OCI-LY1 (cell line): ENCODE data around the gene ATIC.

Source experiments
- H2AFZ ChIP-seq: fragments of 200-600 bp; sonication (generic), shearing (Covaris generic); 2 replicates; pipeline ENCODE4 v1.6.0; 2014; ENCODE audit warnings: antibody characterized with exemption, mild to moderate bottlenecking, low read length
- H3F3A ChIP-seq: fragments of 200-600 bp; sonication (generic), shearing (Covaris generic); 2 replicates; pipeline ENCODE4 v1.6.0; 2014; ENCODE audit warnings: mild to moderate bottlenecking, antibody characterized with exemption, low read length, moderate library complexity; ENCODE audit not compliant: insufficient read depth
- H3K27ac ChIP-seq: fragments of 200-600 bp; sonication (generic); 2 replicates; pipeline ENCODE4 v1.5.1; 2014; ENCODE audit warnings: low read length, mixed run types, mild to moderate bottlenecking, low read depth; ENCODE audit not compliant: poor library complexity, severe bottlenecking
- H3K27me3 ChIP-seq: fragments of 200-600 bp; sonication (generic); 2 replicates; pipeline ENCODE4 v1.6.0; 2014; ENCODE audit warnings: antibody characterized with exemption, mild to moderate bottlenecking, low read length, moderate library complexity; ENCODE audit not compliant: insufficient read depth
- H3K36me3 ChIP-seq: fragments of 200-600 bp; sonication (generic); 2 replicates; pipeline ENCODE4 v1.6.1; 2014; ENCODE audit warnings: mild to moderate bottlenecking, antibody characterized with exemption, low read length, moderate library complexity, mixed read lengths; ENCODE audit not compliant: insufficient read depth
- H3K4me1 ChIP-seq: fragments of 200-600 bp; sonication (generic); 2 replicates; pipeline ENCODE4 v1.5.1; 2014; ENCODE audit warnings: mild to moderate bottlenecking, low read length, moderate library complexity; ENCODE audit not compliant: insufficient read depth, severe bottlenecking
- H3K4me2 ChIP-seq: fragments of 200-600 bp; sonication (generic), shearing (Covaris generic); 2 replicates; pipeline ENCODE4 v1.6.1; 2014; ENCODE audit warnings: low read length
- H3K4me3 ChIP-seq: fragments of 200-600 bp; sonication (generic); 2 replicates; pipeline ENCODE4 v1.5.1; 2014; ENCODE audit warnings: low read length, low read depth, mild to moderate bottlenecking, mixed read lengths; ENCODE audit not compliant: poor library complexity, severe bottlenecking
- H3K79me2 ChIP-seq: fragments of 200-600 bp; shearing (Covaris generic); 2 replicates; pipeline ENCODE4 v1.6.1; 2016; ENCODE audit warnings: mixed run types, low read length, mixed read lengths; ENCODE audit not compliant: insufficient read depth
- H3K9ac ChIP-seq: fragments of 200-600 bp; sonication (generic), shearing (Covaris generic); 2 replicates; pipeline ENCODE4 v1.6.1; 2014; ENCODE audit warnings: mild to moderate bottlenecking, low read length, mixed read lengths
- H3K9me2 ChIP-seq: fragments of 200-600 bp; sonication (generic), shearing (Covaris generic); 2 replicates; pipeline ENCODE4 v1.6.1; 2014; ENCODE audit warnings: low read depth, mild to moderate bottlenecking, low read length, mixed read lengths
- H3K9me3 ChIP-seq: fragments of 200-600 bp; shearing (Covaris generic); 2 replicates; pipeline ENCODE4 v1.6.1; 2014; ENCODE audit warnings: low read length, mixed read lengths
- H4K20me1 ChIP-seq: fragments of 200-600 bp; sonication (generic), shearing (Covaris generic); 2 replicates; pipeline ENCODE4 v1.6.0; 2016; ENCODE audit warnings: mild to moderate bottlenecking, low read length; ENCODE audit not compliant: insufficient read depth
- EZH2 ChIP-seq: fragments of 200-600 bp; sonication (generic), shearing (Covaris generic); IDR thresholded peaks from 2 replicates; pipeline ENCODE4 v1.8.0; 2017; ENCODE audit warnings: borderline replicate concordance, mixed run types, mild to moderate bottlenecking, antibody characterized with exemption, low read length, moderate library complexity, mixed read lengths
- TF ChIP-seq, protein P1 (sequence below): fragments of 200-600 bp; sonication (generic), shearing (Covaris generic); IDR thresholded peaks from 2 replicates; pipeline ENCODE4 v1.5.1; 2017; ENCODE audit warnings: mild to moderate bottlenecking, antibody characterized with exemption, low read length, moderate library complexity, mixed read lengths

ATIC gene

DNA sequence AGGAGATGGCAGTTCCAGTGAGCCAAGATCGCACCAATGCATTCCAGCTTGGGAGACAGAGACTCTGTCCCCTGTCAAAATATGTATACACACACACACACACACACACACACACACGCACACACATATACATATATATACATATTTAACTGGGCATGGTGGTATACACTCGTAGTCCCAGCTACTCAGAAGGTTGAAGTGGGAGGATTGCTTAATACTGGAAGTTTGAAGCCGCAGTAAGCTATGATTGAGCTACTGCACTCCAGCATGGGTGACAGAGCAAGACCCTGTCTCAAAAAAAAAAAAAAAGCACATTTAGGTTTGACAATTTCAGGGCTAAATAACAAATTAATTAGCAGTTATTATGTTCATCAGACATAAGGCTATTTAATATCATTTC is 36.0 kb upstream of the ATIC start:
- Histone ChIP-seq H3K27me3 (no peaks in the 10 kb centered on the region), H3K4me2 (no peak overlapping the region), H3K79me2 (no peaks in the 10 kb centered on the region), H3K4me3 (no peak overlapping the region), H3K36me3 (no peaks in the 10 kb centered on the region), H3K9ac (no peak overlapping the region), H3K27ac (no peak overlapping the region), H3F3A (no peaks in the 10 kb centered on the region), H4K20me1 (no peaks in the 10 kb centered on the region), H2AFZ (no peak overlapping the region), H3K9me3 (no peaks in the 10 kb centered on the region), H3K9me2 (no peaks in the 10 kb centered on the region), H3K4me1 (no peaks in the 10 kb centered on the region)
- TF ChIP-seq EZH2, result no peak
- TF ChIP-seq, protein P1, sequence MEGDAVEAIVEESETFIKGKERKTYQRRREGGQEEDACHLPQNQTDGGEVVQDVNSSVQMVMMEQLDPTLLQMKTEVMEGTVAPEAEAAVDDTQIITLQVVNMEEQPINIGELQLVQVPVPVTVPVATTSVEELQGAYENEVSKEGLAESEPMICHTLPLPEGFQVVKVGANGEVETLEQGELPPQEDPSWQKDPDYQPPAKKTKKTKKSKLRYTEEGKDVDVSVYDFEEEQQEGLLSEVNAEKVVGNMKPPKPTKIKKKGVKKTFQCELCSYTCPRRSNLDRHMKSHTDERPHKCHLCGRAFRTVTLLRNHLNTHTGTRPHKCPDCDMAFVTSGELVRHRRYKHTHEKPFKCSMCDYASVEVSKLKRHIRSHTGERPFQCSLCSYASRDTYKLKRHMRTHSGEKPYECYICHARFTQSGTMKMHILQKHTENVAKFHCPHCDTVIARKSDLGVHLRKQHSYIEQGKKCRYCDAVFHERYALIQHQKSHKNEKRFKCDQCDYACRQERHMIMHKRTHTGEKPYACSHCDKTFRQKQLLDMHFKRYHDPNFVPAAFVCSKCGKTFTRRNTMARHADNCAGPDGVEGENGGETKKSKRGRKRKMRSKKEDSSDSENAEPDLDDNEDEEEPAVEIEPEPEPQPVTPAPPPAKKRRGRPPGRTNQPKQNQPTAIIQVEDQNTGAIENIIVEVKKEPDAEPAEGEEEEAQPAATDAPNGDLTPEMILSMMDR, result no peak

DNA sequence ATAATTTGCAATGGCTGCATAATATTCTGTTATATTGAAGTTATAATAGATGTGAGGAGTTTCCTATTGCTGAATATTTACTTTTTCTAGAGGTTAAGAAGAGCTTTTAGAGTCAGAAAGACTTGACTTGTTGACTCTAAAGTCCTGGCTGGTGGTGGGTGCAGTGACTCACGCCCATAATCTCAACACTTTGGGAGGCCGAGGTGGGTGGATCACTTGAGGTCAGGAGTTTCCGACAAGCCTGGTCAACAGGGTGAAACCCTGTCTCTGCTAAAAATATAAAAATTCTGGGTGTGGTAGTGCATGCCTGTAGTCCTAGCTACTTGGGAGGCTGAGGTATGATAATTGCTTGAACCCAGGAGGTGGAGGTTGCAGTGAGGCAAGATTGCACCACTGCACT is 33.9 kb upstream of the ATIC start:
- Histone ChIP-seq H3K27me3 (no peaks in the 10 kb centered on the region), H2AFZ (no peak overlapping the region), H3F3A (no peaks in the 10 kb centered on the region), H3K9ac (no peak overlapping the region), H3K9me3 (no peaks in the 10 kb centered on the region), H3K4me2 (no peak overlapping the region), H3K9me2 (no peaks in the 10 kb centered on the region), H3K36me3 (no peaks in the 10 kb centered on the region), H3K4me3 (no peak overlapping the region), H3K79me2 (no peaks in the 10 kb centered on the region), H3K4me1 (no peaks in the 10 kb centered on the region), H4K20me1 (no peaks in the 10 kb centered on the region), H3K27ac (no peak overlapping the region)
- no peak for TF ChIP-seq EZH2
- TF ChIP-seq, protein P1, result no peak

DNA sequence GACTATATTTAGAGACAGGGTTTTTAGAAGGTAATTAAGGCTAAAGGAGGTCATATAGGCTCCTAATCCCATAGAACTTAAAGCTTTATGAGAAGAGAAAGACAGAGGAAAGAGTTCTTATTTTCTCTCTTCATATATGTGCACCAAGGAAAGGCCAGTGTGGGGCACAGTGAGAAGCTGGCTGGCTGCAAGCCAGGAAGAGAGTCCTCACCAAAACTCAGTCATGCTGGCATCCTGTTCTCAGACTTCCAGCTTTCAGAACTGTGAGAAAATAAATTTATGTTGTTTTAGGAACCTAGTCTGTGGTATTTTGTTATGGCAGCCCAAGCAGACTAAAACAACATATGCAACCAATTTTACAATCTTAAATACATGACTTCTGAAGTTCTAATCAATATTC is 31.5 kb upstream of the ATIC start:
- Histone ChIP-seq H3K36me3 (no peaks in the 10 kb centered on the region), H3K27me3 (no peaks in the 10 kb centered on the region), H3F3A (no peaks in the 10 kb centered on the region), H3K9me3 (no peaks in the 10 kb centered on the region), H3K4me3 (no peak overlapping the region), H2AFZ (no peak overlapping the region), H4K20me1 (no peaks in the 10 kb centered on the region), H3K4me2 (no peak overlapping the region), H3K27ac (no peak overlapping the region), H3K9me2 (no peaks in the 10 kb centered on the region), H3K4me1 (no peaks in the 10 kb centered on the region), H3K9ac (no peak overlapping the region), H3K79me2 (no peaks in the 10 kb centered on the region)
- no peak for TF ChIP-seq EZH2
- TF ChIP-seq, protein P1, result no peak
